Mucosa of stomach (tissue), 1 donor: ENCODE data around the gene ATAD3C.
"Not testable (repeated sequence)": the region's sequence is repeated elsewhere in the genome, so short reads cannot be mapped to it uniquely, and the experiment has no call there.

Experiments used
- H3K27me3 ChIP-seq: one replicate; pipeline ENCODE4 v1.7.0; 2013; ENCODE audit warnings: mild to moderate bottlenecking, low read length; ENCODE audit not compliant: control insufficient read depth, insufficient read depth
- H3K36me3 ChIP-seq: one replicate; pipeline ENCODE4 v1.7.0; 2013; ENCODE audit warnings: low read length; ENCODE audit not compliant: control insufficient read depth, insufficient read depth
- H3K4me1 ChIP-seq: one replicate; pipeline ENCODE4 v1.7.0; 2013; ENCODE audit warnings: mild to moderate bottlenecking, low read length; ENCODE audit not compliant: control insufficient read depth, insufficient read depth
- H3K4me3 ChIP-seq: one replicate; pipeline ENCODE4 v1.7.0; 2013; ENCODE audit warnings: low read length
- H3K9ac ChIP-seq: one replicate; pipeline ENCODE4 v1.7.0; 2013; ENCODE audit warnings: mild to moderate bottlenecking, low read length, moderate library complexity
- H3K9me3 ChIP-seq: one replicate; pipeline ENCODE4 v1.7.0; 2013; ENCODE audit warnings: mild to moderate bottlenecking, low read length, moderate library complexity; ENCODE audit not compliant: control insufficient read depth
- donor health status: Pancreatic carcinoma.

ATAD3C gene

GRCh38 chr1:1462318-1462966 is 13.0 kb downstream of the ATAD3C start:
- H3K9ac ChIP-seq: no peak overlapping the region
- H3K9me3 ChIP-seq: no peaks in the 10 kb centered on the region
- H3K27me3 ChIP-seq: no peaks in the 10 kb centered on the region
- H3K36me3 ChIP-seq: no peaks in the 10 kb centered on the region
- H3K4me3 ChIP-seq: no peak overlapping the region
- H3K4me1 ChIP-seq: peaks cover 3% of the 10 kb centered on the region

GRCh38 chr1:1463312-1463711 is 13.8 kb downstream of the ATAD3C start:
- Histone ChIP-seq H3K36me3 (no peaks in the 10 kb centered on the region), H3K9me3 (no peaks in the 10 kb centered on the region)

GRCh38 chr1:1468196-1468985 is 18.9 kb downstream of the ATAD3C start:
- H3K27me3 ChIP-seq, H3K36me3 ChIP-seq, H3K9ac ChIP-seq: not testable (repeated sequence)

More at GRCh38 chr1:1463312-1463711, 13.8 kb downstream of the ATAD3C start:
- Histone ChIP-seq H3K4me1 (peaks cover 3% of the 10 kb centered on the region), H3K9ac (no peak overlapping the region), H3K27me3 (no peaks in the 10 kb centered on the region), H3K4me3 (no peak overlapping the region)

GRCh38 chr1:1470626-1471388 is 21.3 kb downstream of the ATAD3C start:
- Histone ChIP-seq H3K9ac (peak overlapping the region; percentile 77), H3K27me3 (no peaks in the 10 kb centered on the region), H3K4me1 (peaks cover 8% of the 10 kb centered on the region), H3K36me3 (no peaks in the 10 kb centered on the region), H3K4me3 (peak overlapping the region; percentile 66), H3K9me3 (no peaks in the 10 kb centered on the region)

More at GRCh38 chr1:1468196-1468985, 18.9 kb downstream of the ATAD3C start:
- not testable (repeated sequence) for H3K4me1 ChIP-seq, H3K9me3 ChIP-seq, H3K4me3 ChIP-seq

- Histone ChIP-seq H3K9me3 (no peaks in the 10 kb centered on the region), H3K27me3 (no peaks in the 10 kb centered on the region), H3K4me3 (peak within 1 kb of the TSS; percentile 66), H3K4me1 (peaks cover 8% of the 10 kb centered on the region), H3K9ac (peak within 1 kb of the TSS; percentile 77), H3K36me3 (no peaks in the 10 kb centered on the region)
These were observed 22.0 kb downstream of the ATAD3C start, which contains the start of gene ATAD3B for GRCh38 chr1:1471389-1472052. TSS of gene ATAD3B (plus strand) at chr1:1471765. CDS start at chr1:1471885, 120 bp downstream.

DNA sequence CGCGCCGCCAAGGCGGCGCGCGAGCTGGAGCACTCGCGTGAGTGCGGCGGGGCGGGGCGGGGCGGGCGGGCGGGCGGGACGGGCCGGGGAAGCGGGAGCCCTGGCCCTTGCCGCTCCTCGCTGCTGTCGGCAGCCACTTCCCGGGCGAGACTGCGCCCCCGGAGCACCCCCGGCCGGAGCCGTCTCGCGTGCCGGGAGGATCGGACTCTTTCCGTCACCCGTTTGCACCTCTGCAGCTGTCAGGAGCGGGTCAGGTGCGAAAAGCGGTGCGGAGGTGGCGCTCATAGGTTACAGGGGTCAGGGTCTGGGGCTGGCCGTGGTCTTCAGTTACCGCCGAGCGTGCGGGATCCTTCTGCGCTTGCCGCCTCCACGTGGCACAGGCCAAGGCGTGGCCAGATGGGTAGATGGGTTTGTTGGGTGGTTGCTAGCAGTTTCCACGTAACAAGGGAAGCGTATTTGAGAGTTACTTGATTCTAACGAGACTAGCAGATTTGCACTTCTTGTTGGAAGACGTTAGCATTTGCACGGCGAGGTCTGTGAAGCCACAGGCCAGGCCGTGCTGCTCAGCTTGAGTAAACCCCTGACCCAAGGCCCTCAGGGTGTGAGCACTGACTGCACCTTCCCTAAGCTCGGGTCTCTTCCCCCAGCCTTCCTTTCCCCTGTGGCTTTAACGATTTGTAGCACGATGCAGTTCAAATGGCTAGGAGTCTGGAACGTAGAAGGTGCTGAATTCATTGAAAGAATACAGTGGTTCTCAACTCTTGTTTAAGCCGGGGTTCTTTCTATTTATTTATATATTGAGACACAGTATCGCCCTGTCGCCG is 22.8 kb downstream of the ATAD3C start:
- not testable (repeated sequence) for H3K9me3 ChIP-seq, H3K4me1 ChIP-seq, H3K27me3 ChIP-seq, H3K36me3 ChIP-seq
- Histone ChIP-seq H3K9ac (peak overlapping the region; percentile 39), H3K4me3 (peak overlapping the region; percentile 19)

DNA sequence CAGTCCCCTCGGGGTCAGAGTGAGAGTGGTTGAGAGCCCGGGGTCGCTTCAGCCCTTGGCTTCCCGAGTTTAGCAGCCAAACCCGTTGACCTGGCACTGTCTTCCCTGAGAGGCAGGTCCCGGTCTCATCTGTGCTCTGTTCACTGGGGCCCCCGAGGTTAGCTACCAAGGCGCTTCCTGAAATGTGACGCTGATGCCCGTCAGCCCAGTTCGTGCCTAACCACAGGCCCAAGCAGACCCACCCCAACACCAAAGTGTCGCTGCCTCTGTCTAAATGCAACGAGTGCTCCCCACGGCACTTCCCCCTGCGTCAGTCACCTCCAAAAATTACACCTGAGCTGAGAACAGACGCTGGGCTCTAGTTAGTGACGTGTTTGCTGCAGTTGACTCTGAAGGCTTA is 26.5 kb downstream of the ATAD3C start:
- H3K4me3 ChIP-seq, H3K27me3 ChIP-seq, H3K9ac ChIP-seq, H3K36me3 ChIP-seq, H3K4me1 ChIP-seq, H3K9me3 ChIP-seq: not testable (repeated sequence)

DNA sequence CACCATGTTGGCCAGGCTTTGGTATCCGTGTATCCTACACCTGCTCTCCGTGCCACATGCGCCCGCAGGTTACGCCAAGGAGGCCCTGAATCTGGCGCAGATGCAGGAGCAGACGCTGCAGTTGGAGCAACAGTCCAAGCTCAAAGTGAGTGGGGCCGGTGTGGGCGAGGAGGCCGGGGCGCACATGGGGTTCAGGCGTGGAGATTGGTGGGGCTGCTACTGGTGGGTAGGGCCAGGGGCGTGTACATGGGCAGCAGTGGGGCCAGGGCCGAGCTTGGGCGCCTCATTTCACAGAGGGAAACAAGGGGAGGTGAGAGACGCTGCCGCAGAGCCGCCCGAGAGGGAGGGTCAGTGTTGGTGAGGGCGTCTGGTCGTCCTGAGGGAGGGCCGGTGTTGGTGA is 27.7 kb downstream of the ATAD3C start:
- Histone ChIP-seq H3K27me3 (no peaks in the 10 kb centered on the region), H3K36me3 (peaks cover 7% of the 10 kb centered on the region), H3K9me3 (no peaks in the 10 kb centered on the region), H3K4me1 (peaks cover 8% of the 10 kb centered on the region), H3K4me3 (no peak overlapping the region), H3K9ac (no peak overlapping the region)

GRCh38 chr1:1479547-1480487 is 30.3 kb downstream of the ATAD3C start:
- H3K36me3 ChIP-seq: peaks cover 7% of the 10 kb centered on the region
- no peak overlapping the region for H3K9ac ChIP-seq
- no peak overlapping the region for H3K4me3 ChIP-seq
- no peaks in the 10 kb centered on the region for H3K4me1 ChIP-seq
- no peaks in the 10 kb centered on the region for H3K27me3 ChIP-seq
- H3K9me3 ChIP-seq: no peaks in the 10 kb centered on the region

DNA sequence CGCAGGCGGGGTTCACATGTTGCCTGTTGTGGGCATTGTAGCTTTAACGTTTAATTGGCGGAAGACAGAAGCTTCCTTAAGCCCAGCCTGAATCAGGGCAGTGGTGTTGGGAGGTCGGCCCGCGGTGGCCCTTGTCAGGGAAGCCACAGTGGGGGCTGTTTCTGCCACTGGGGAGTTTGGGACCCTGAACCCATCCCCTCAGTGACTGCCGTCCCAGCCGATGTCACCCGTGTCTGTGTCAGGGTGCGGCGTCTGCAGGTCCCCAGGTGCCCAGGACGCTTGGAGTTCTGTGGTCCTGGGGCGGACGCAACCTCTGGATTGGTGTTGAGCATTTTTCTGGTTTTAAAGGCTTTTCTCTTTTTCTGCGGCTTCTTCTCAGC is 31.0 kb downstream of the ATAD3C start:
- not testable (repeated sequence) for H3K27me3 ChIP-seq, H3K4me3 ChIP-seq, H3K36me3 ChIP-seq, H3K9ac ChIP-seq, H3K4me1 ChIP-seq, H3K9me3 ChIP-seq
